GM18519 (cell line): ENCODE results near the gene KCNMA1.

Experiments used
- ATAC-seq: cut with Tn5 transposase; IDR thresholded peaks from one replicate; pipeline ENCODE4 v1.9.1; 2021; ENCODE audit warnings: mild to moderate bottlenecking, moderate library complexity; ENCODE audit not compliant: unreplicated experiment, low FRiP score

The KCNMA1 gene

DNA sequence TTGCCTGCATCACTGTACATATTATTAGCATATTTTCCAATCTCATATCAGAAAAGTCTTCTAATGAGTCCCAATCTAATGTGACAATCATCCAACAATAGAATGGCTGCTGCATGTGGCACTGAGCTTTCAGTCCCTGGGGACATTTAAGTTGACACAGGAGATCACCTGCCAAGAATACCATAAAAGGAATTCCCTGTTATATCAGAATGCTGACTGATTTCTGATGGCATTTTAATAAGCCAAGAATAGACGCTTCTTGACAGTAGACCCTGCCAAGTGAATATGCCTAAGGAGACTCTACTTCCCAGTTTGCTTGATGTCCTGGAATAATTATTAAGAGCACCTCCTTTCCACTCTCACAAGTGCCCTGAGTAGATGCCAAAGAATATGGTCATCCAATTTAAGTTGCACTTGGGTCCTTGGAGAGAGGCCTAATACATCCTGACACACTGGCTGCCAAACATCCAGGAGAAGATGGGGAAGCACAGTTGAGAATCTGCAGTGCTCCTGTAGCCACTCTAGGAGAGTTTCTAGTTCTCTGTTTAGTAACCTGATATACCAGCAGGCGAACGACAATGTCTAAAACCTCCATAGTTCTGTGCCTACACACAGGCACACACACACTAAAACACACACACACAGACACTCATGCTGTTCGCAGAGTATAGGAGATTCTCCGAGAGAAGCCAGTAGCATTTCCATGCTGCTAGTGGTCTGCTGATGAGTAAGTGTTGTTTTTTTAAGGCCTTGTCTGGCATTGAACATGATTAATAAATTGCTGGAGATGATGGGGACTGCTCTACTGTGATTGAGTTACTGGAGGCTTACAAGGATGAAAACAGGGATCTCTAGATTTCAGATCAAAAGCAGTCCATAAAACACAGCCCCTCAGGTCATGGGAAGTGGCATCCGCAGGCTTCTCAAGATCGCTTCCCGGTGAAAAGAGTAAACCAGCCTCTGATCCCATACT, 369.6 kb downstream of the KCNMA1 start:
- no peak for ATAC-seq

DNA sequence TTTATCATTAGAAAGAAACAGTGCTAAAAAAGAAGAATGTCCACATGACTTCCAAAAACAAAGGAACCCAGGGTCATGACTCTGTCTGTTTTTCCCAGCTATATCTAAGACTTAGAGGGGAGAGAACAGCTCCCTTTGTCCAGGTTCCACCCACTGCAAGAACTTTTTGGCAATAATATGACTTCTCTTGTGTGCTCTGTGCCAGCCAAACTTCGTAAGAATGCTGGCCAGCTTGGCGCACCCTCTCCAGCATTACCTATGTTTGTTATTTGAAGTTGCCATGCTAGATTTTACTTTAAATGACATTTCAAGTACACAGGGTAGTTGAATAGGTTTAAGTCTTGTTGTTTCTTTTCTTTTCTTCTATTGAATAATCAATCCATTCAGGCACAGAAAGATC, 371.4 kb downstream of the KCNMA1 start:
- no peak for ATAC-seq

DNA sequence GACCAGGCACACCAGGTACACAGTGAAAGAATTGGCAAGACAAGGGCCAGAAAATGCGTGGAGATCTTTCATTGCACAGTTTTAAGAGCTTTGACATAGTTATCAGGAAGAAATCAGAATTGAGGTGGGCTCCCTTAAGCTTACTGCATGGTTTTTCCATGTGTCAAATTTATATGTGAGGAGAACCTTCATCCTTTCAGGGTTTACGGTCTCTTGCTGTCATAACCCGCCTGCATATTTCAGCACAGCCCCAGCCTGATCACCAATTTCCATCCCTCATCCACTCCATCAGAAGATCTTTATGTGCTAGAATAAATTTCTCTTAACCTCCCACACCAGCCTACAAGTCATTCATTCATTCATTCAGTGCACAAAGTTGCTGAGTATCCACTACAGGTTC, 373.1 kb downstream of the KCNMA1 start:
- ATAC-seq = peak; percentile 10

DNA sequence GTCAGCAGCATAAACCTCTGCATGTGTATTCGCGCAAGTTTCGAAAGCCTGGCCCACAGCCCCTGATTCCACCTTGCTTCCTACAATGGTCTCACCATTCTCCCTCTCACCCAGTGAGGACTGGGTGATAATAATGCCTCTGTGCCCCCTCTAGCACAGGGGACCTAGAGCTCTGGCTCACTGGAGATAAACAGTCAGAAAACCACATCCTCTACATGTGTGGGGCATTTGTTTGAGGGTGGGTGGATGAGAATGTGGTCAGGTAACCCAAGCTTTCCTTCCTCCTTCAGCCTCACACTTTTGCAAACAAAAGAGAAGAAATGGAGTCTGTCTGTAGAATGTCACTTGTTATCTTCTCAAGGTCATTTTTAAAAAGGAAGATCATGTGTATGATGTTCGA, 373.5 kb downstream of the KCNMA1 start:
- ATAC-seq = peak; percentile 87

DNA sequence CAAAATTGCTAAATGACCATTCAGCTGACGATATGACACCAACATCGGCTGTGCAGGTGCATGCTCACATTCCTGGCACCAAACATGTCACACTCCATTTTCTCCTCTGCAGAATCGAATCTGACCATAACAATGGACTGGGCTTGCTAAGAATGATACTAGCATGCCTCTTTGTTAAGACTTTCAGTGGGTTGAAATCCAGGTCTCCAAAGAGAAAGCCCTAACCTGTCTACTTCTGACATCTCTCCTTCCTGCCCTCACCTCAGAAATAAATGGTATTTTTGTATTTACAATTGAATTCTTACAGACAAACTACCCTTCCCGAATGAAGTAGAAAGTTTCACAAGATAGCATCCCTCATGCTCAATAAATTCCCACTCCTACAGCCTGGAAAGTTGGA, 373.9 kb downstream of the KCNMA1 start:
- ATAC-seq = no peak

DNA sequence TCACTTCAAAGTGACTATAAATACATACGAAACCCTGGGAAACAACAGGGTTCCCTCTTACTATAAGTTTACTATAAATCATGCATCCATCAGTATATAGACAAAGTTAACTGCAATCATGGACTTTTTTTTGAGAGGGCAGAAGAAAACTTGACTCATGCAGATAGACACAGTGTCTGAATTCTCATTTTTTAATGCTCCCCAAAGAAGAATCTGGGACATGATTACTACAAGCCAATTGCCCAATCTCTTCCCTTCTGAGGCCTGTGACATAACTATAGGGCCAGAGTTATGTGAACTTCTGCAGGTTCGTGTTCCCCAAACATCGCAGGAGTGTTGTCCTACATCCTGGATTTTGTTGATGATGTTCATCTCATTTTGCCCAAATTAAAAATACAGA, 376.5 kb downstream of the KCNMA1 start:
- no peak for ATAC-seq

DNA sequence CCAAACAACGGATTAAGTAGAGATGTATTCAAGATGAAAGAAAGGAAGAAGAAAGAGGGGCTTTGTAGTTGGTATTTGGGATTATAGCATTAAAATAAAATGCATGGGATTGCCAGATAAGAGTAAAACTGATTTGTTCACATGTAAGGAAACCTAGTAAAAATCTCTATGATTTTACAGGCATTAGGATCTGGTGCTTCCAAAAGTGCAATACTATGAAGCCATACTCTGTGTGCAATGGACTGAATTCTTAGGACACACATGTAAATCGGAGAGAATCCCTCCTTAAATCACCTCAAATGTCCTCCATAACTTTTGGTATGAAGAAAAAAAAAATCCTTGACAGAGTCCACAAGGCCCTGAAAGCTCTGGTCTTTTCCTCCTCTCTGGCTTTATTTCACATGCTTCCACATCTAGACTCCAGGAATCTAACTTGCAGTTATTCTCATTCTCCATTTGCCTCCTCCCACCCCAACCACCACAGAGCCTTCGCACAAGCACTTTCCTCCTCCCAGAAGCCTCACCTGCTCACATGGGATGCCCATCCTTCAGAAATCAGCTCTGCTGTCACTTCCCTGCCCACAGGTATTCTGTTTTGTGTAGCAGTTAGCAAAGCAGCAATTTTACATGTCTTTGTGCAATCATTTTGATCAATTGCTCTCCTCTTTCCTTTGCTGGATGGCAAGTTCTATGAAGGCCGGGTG, 378.3 kb downstream of the KCNMA1 start:
- ATAC-seq = no peak

DNA sequence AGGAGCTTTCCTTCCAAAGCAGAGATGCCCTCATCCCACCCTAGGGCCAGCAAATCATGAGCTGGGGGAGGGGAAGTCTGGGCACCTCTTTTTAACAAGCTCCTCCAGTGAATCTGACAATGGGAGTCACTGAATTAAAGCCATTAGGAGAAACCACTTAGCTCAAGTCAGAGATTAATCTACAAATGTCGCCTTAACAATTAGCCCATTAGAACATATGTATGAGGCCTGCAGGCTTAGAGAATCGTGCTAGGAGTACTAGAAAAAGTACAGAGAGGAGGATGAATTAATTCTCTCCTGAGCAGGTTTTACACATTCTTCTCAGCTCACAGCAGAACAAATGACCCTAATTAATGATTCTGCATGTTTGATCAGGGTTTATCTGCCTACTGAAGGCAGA, 381.3 kb downstream of the KCNMA1 start:
- ATAC-seq = no peak

DNA sequence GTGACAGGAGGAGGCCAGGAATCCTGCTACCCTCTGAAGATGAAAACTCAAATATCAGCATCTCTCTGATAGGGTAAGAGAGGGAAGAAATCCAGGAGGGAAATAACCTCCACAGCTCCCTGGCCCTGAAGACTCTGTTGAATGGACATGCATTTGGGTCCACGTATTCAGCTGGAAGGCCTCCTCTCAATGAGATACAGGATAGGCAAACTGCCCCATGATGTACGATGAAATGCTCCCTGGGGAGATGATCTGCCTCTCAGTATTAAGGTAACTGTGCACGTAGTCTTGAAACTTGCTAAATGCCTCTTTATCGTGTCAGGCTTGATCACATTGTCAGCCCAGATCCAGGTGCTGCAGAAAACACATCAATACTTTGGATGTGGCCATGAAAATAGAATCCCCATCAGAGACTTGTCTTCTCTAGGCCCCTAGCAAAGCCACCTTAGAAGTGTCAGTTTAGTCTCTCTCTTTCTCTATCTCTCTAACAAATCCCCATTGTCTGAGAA, 384.0 kb downstream of the KCNMA1 start:
- no peak for ATAC-seq

DNA sequence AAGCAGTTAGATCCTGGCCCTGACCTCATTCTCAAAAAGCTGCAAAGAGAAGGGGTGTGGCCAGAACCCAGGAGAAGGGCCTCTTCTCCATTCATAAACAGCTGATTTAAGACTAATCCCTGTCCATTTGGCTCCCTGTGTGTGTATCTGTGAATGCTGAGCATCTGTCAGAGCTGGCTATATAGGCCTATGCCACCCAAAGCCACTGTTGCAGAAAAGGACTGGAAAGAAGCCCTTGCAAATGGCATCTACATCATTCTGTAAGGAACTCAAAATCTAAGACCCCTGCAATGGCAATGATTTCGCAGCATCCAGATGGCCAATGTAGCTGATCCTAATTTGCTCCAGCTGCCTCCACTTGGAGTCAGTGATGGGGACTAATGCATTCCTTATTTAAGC, 384.5 kb downstream of the KCNMA1 start:
- ATAC-seq = no peak

DNA sequence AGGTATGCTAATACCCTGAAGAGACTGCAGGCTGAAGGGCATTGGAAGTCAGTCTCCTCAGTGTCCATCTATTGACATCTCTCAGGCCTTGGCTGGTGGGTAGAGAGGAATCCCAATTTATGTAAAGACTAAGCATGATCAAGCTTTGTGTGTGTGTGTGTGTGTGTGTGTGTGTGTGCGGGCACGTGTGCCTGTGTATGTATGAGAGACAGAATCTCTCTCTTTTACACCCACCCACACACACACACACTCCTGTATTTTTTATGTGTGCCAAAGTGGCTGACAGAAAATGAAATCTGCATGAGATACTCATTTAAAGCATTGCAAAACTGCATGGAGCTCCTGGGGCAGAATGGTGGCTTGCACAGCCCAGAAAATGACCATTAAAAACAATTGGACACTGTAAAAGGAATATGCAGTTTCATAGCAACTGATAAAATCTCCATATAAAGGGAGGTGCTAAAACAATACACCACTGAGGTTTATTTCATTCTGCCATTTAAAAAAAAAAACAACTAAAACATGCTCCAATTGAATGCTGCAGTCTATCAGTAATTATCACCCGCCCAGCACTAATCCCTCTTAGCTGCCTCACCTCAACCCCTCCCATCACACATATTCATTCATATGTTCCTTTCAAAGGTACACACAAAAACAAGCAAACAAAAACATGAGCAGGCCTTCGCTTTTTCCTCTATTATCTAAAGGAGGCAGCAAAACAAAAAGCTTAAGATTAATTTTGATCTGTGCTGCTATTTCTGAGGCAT, 385.0 kb downstream of the KCNMA1 start:
- no peak for ATAC-seq

DNA sequence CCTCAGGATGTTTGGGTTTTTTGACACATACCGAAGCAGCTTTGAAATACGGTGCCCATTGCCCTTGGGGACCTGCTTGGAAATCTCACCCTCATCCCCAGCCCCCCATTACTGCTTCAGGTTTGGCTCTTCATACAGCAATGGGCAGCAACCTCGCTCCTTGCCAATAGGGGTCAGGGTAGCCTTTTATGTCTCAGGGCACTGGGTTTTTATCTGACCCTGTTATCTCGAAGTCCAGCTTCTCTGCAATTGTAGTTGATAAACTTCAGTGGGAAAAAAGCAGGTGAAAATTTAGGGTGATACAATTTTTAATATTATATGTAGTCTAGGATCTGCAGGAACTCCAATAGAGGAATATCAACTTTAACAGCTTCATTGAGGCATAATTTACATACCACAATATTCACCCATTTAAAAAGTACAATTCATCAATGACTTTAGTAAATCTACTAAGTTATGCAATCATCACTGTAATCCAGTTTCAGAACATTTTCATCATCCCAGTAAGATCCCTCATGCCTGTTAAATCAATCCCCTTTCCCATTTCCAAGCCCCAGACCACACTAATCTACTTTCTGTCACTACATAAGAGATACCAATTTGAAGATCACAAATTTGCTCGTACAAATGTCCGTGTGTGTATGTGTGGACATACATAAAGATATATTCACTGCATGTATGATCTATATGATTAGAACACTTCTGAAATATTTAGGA, 386.2 kb downstream of the KCNMA1 start:
- ATAC-seq = no peak

DNA sequence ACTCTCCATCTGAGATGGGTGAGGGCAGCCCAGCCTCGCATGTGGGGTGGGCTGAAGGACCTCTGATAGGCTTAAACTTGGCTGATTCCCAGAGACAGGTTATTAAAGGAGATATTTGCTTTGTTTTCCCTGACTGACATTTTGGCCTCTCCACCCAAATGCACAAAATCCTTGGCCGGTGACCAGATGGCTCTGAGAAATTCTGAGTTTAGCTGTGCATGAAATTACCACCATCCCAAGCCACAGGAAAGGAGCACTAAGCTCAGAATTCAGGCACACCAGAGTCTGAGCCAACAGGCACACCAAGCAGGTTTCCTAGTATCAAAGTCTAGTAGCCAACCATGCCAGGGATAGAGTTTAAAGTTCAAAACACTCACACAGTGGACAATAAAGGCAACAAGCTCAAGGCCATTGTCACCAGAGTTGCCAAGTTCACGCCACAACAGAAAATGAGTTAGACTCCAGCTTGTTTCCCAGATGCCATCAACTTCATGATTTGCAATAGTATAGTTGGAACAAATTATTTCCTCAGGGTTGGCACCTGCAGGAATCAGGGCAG, 387.6 kb downstream of the KCNMA1 start:
- no peak for ATAC-seq

DNA sequence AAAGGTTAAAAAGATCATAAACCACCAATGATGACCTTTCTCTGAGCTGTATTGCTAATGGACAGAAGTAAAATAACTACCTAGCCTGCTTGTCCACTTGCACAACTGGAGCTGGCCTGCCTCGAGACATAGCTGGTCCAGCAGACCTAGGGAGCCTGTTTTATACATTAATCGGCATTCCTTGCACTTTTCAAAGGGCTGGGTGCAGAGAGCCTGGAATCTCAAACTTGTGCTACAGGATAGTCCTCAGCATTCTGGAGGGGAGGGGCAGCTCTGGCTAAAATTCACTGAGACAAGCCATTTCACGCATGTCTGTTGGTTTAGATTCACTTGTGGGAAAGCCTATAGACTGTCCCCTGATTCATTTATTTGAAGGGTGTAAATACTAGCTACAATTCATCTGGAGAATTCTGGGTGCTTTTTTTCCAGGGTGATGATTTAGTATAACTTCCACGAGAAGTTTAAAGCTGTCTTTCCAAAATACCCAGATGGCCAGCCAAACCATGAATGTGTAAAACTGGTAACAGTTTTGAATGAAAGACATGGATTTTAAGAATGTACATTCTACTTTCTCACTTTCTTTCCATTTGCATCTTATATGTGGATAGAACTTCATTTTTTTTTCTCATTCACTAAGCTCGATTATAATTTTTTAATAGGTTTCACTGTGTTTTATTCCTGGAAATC, 389.4 kb downstream of the KCNMA1 start:
- ATAC-seq = no peak

DNA sequence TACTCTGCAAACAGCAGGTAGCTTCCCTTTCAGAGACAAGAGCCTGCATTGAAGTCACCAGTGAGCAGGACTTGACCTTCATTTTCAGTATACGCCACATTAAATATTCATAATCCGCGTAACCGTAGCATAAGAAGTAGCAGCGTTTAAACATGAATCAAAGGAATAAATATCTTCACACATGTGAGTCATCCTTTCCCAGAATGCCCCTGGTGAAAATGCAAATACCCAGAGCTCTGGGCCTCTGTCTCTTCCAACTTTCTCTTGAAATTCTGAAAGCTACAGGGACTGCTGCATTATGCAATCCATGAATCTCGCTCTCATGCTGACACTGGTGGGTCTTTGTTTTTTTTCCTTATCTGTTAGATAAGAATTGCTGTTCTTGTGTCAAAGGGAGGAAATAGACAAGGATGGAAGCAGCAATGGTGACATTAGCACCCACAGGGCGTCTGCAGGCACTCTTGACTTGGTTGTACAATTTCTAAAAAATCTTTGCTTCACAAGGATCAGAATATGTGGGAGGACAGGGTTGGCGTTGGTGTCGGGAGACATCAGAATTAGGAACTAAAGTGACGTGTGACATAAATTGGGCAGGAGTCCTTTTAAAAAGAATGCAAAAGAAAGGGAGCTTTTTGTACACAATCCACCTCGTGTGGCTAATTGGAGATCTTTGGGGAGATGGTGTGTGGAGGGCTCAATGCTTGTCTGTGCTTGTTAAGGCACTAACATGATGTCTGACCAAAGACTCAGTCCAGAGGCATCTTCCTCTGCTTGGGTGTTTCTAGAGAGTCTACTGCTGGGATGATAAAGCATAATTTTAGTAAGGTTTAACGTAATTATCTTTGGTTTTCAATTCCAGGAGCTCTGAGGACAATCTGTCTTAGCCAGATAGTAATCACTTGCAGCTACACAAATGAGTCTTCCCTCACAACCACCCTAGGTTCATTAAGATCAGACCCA, 390.3 kb downstream of the KCNMA1 start:
- ATAC-seq = no peak

DNA sequence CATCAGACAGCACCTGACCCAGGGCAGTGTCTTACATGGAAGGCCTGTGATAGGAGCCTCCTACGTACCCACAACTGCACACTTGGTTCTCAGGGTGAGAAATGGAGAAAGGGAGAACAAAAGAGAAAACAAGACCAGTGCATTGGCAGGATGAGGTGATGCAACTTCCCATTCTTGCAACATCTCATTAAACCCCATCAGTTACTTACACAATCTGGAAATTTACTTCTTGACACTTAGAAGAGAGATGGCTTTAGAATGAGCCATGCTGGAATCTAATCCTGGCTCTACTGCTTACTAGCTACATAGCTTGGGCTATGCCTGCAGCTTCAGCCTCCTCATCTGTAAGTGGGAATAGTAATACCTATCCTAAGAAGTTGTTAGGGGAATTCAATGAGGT, 391.7 kb downstream of the KCNMA1 start:
- no peak for ATAC-seq

DNA sequence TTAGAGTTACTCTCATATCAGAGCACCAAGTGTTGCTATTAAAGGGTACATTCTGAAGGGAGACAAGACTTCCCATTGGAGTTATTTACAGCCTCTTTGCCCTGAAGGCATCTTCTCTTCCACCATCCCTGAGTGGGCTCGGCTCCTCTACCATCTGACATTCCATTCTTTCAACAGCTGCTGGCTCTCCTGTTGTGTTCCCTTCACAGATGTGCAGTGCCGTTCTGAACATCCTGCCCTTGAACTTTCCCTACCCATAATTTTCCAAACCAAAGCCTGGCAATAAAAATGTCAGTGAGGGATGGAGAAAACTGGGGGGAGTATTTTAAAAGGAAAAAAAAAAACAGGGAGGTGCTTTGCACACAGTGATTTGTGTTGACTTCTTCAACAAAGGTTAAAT, 392.9 kb downstream of the KCNMA1 start:
- no peak for ATAC-seq

DNA sequence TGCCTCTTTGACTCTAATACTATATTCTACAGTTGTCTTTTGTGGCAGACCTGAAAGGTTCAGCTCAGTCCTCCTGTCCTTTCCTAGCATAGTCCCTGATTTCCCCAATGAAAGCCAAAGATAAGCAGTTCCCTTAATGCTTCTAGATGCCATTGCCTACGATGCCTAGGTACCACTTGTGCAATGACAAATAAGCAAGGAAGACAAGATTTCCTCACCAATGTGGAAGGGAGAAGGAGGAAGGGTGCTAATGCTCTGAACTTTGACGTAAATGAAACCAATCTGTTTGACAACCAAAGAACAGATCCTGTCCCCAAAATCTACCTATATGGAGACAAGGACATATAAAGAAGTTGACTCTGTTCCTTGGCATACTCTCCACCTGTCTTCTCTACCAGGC, 393.3 kb downstream of the KCNMA1 start:
- no peak for ATAC-seq
